Right renal pelvis (tissue), 4 donors: ENCODE data around the gene OR10V1. TPM values are rescaled to one million over a fixed set of nuclear protein-coding genes. Genes with fewer than 3 reads are reported as not detected.

Experiments used
- DNase-seq, 4 donors: peaks; one replicate each; pipeline ENCODE4 v3.0.0-alpha.2; 2013; ENCODE audit warnings: low read depth in 4 of 4, low spot score in 3 of 4, missing footprints in 1 of 4
- polyA plus RNA-seq, 4 donors: library from polyadenylated mRNA; unstranded; fragments of 120-200 nt; gene quantifications; one replicate each; pipeline ENCODE4 v1.2.1, GENCODE V29; 2013; ENCODE audit not compliant: insufficient read length in 4 of 4

OR10V1 gene
- polyA plus RNA-seq = not detected

- no peak for DNase-seq
Observed at GRCh38 chr11:59713745-59714144, at the start of gene OR10V1. Gene OR10V1, minus strand, starts transcription at chr11:59713845. Its CDS starts 0 bp downstream, at chr11:59713845.

DNA sequence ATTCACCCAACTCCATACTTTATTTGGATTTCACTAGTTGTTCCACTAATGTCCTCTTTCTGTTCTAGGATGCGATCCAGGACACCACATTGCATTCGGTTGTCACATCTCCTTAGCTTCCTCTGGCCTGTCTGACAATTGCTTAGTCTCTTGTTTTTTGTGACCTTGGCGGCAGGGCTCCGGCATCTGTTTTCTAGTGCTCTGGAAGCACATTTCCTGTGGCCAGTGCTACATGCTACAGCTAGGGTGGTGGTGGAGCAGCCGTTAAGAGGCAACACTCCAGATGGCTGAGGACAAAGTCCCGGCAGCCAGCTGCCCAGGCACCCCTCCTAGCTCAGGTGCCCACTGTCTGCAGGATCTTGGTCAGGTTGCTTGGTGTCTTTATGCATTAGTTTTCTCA lies 48.3 kb upstream of the OR10V1 start:
- DNase-seq = no peak

- no peak for DNase-seq
Observed at GRCh38 chr11:59760771-59761170, 47.1 kb upstream of the OR10V1 start.

DNA sequence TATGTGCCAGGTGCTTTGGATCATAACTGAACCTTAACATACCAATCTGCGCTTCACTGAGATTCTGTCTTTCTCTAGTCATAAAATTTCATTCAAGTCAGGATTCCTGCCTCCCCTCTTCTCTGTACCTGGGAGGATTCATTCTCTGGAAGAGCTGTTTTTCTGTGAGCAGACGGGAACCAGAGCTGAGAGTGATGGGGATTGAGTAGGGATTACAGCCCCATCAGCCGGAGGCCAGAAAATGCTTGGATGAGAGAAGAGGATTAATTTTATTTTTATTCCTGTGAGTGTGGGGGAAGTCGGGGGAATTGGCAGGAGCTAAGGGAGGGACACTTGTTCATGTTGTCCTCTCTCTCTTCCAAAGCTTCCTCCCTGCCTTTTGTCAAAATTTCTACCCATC lies 46.3 kb upstream of the OR10V1 start:
- no peak for DNase-seq

DNA sequence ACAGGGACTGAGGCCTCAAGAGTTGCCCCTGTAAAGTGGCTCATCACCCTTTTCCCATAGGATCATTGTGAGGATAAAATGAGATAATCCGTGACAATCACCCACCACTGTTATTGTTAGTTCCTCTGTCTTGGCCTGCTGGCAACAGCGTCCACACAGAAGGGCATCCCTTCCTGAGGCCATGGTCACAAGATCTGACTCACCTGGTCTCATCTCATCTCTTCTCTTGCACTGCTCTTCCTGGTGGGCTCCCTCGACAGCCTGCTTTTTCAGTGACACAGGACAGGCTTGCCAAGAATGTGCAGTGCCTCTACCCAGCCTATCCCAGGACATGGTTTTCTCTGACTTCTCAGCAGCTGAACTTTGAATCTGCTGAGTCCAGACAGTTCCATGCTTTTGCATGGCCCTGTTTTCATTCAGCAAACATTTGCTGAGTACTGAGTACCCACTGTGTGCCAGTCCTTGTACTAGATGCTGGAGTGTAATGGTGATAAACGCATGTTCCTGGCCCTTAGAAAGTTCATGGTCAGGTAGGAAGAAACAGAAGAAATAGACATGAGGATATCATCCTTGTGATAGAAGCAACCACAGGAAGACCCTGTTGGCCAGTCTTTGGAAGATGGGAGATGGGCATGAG lies 44.9 kb upstream of the OR10V1 start:
- DNase-seq = no peak

GRCh38 chr11:59756845-59757244 lies 43.2 kb upstream of the OR10V1 start:
- no peak for DNase-seq

DNA sequence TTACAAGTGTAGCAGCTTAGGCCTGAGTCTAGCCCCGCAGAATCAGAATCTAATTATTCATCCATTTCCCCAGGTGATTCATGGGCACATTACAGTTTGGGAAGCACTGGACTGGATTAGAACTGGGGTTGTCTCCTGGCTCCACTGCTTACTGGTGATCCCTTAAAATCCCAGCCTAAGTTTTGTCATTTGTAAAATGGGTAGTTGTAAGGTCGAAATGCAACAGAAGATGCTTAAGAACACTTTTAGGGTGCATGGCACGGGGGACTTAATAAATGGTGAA lies 42.9 kb upstream of the OR10V1 start:
- DNase-seq = no peak

- peak in 3 of 4 donors; percentile 18 to 37 (median 26) for DNase-seq
Observed at GRCh38 chr11:59755701-59756557, 42.3 kb upstream of the OR10V1 start.

DNA sequence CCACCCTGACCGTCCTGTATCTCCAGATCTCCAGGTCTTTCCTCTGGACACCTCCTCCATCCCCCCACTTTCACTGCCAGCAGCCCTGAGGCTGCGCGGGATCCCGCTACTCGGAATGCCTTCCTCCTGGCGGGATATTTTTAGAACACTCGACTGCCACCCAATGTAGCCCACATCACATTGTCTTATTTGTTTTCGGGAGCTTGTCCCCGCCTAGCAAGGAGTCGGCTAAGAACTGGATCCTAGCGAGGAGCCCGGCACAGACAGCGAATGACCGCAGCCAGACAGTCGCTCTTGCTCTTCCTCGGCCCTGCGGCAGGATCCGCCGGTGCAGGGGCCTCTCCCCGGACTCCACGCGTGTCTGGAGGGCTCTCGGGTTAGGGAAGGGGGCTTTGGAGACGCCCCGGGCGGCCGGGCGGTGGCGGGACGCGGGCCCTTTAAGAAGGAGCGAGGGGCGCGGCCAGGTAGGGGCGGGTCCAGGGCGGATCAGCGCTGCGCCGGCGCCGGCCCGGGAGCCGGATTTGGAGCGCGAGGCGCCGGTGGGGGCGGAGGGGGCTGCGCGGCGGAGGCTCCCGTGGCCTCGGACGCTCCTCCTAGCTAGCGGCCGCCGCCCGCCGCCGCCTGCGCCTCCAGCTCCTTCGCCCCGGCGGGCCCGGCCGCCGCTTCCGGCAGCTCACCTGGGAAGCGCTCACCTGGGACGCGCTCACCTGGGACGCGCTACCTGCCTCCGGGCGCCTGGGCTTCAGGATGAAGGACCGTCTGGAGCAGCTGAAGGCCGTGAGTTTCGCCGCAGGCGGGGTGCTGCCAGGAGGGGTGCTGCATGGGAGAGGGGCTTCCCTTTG lies 41.4 kb upstream of the OR10V1 start, which contains the start of gene STX3:
Gene STX3, plus strand, starts transcription at position 518 of the 842 bp plus-strand sequence. Its CDS starts 230 bp downstream, at position 748.
- DNase-seq = peak in 3 of 4 donors; percentile 14 to 44 (median 32)

- peak in 1 of 4 donors; percentile 5 for DNase-seq
Observed at GRCh38 chr11:59754494-59754858, 40.8 kb upstream of the OR10V1 start.

- DNase-seq = peak in 3 of 4 donors; percentile 60 to 70 (median 60)
Observed at GRCh38 chr11:59753650-59754493, 40.2 kb upstream of the OR10V1 start.

GRCh38 chr11:59746111-59746510 lies 32.5 kb upstream of the OR10V1 start:
- no peak for DNase-seq

DNA sequence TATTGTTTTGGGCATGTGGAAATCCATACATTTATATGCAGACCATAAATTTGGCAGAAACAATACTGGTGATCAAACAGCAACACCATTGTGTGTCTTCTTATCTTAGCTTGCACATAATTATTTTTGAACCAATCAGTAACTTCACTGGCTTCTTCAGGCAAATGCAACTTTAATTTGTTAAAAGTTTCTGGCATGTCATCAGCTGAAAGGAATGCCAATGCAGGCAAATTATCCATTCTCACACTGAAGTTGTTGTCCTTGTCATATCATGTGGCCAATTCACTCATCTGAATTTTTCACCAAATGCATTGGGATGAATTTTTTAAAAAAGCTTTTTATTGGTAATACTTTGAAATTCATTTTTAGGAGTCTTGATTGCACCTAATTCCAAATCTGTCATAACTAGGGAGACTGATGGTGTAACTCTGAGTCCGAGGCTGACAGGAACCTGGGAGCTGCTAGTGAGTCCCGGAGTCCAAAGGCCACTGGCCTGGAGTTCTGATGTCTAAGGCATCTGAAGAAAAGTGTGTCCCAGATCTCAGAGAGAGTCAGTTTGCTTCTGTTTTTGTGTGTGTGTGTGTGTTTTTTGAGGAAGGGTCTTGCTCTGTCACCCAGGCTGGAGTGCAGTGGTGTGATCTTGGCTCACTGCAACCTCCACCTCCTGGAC lies 17.4 kb upstream of the OR10V1 start:
- DNase-seq = no peak

- no peak for DNase-seq
Observed at GRCh38 chr11:59729834-59730233, 16.2 kb upstream of the OR10V1 start.

GRCh38 chr11:59728913-59729312 lies 15.3 kb upstream of the OR10V1 start:
- DNase-seq = no peak

DNA sequence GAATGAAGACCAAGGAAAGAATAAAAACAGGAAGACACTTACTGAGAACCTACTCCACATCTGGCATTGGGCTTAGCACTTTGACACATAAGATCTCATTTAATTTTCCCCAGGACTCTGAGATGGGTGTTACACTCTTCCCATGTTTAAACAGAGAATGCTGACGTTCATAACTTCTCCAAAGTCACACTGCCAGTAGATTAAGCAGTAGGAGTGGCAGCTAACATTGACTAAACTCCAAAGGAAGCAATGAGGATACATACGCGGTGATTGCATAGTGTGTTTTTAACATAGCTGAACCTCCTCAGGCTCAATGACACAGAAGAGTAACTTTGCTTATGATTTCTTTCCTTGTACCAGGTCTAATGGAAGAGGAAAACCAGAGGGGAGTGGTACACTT lies 14.5 kb upstream of the OR10V1 start:
- DNase-seq = no peak

DNA sequence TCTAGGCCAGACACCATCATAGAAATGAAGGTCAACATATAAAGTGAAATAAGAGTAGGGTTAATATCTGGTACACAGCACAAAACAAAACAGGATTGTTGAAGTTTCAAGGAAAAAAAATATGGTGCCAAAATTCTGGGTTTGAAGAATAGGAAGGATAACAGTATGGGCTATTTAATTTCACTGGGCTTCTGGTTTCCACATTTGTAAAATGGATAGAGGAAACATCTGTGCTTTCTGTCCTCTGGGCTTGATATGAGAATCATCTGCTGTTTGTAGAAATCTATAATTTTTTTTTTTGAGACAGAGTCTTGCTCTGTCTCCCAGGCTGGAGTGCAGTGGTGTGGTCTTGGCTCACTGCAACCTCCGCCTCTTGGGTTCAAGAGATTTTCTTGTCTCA lies 13.8 kb upstream of the OR10V1 start:
- DNase-seq = no peak

DNA sequence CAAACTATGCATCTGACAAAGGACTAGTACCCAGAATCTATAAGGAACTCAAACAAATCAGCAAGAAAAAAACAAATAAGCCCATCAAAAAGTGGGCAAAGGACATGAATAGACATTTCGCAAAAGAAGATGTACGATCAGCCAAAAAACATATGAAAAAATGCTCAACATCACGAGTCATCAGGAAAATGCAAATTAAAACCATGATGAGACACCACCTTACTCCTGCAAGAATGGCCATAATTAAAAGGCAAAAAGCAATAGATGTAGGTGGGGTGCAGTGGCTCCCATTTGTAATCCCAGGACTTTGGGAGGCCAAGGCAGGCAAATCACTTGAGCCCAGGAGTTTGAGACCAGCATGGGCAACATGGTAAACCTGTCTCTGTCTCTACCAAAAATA lies 10.4 kb upstream of the OR10V1 start:
- DNase-seq = no peak

GRCh38 chr11:59719556-59719955 lies 5.9 kb upstream of the OR10V1 start:
- no peak for DNase-seq

- DNase-seq = no peak
Observed at GRCh38 chr11:59716051-59716450, 2.4 kb upstream of the OR10V1 start.
